Hepatic stellate cell (primary cell): ENCODE results near the gene OTC.

Source experiments
- DNase-seq: peaks from one replicate; pipeline ENCODE4 v3.0.0; 2011; ENCODE audit warnings: low spot score

The OTC gene

GRCh38 chrX:38352362-38352761, at the start of gene OTC:
OTC (plus strand) TSS chrX:38352604; CDS start chrX:38352697, 93 bp downstream.
- no peak for DNase-seq

GRCh38 chrX:38304010-38304409, 48.4 kb upstream of the OTC start:
- no peak for DNase-seq

- DNase-seq: no peak
These were observed 46.4 kb upstream of the OTC start for GRCh38 chrX:38305971-38306370.

- DNase-seq: no peak
These were observed 40.7 kb upstream of the OTC start for GRCh38 chrX:38311743-38312142.

- DNase-seq: no peak
These were observed 40.0 kb upstream of the OTC start for GRCh38 chrX:38312436-38312835.

- no peak for DNase-seq
These were observed 39.2 kb upstream of the OTC start for GRCh38 chrX:38313190-38313589.

- no peak for DNase-seq
These were observed 37.2 kb upstream of the OTC start for GRCh38 chrX:38315186-38315585.

- no peak for DNase-seq
These were observed 34.2 kb upstream of the OTC start for GRCh38 chrX:38318196-38318595.

GRCh38 chrX:38318606-38319005, 33.8 kb upstream of the OTC start:
- no peak for DNase-seq

GRCh38 chrX:38320819-38321218, 31.6 kb upstream of the OTC start:
- DNase-seq: no peak

GRCh38 chrX:38326086-38326485, 26.3 kb upstream of the OTC start:
- DNase-seq: no peak

GRCh38 chrX:38327007-38327774, 25.2 kb upstream of the OTC start, which contains the start of gene RPGR:
RPGR (minus strand) TSS chrX:38327509; CDS start chrX:38327367, 142 bp downstream.
- peak; percentile 77 for DNase-seq

- no peak for DNase-seq
These were observed 24.7 kb upstream of the OTC start for GRCh38 chrX:38327775-38328081.

- no peak for DNase-seq
These were observed 19.9 kb upstream of the OTC start for GRCh38 chrX:38332505-38332904.

GRCh38 chrX:38335382-38335781, 17.0 kb upstream of the OTC start:
- no peak for DNase-seq

GRCh38 chrX:38336538-38337240, 15.7 kb upstream of the OTC start:
- no peak for DNase-seq

GRCh38 chrX:38341442-38341841, 11.0 kb upstream of the OTC start:
- no peak for DNase-seq

GRCh38 chrX:38342853-38343778, 9.3 kb upstream of the OTC start:
- DNase-seq: no peak

GRCh38 chrX:38346150-38346549, 6.3 kb upstream of the OTC start:
- no peak for DNase-seq

GRCh38 chrX:38347136-38347535, 5.3 kb upstream of the OTC start:
- DNase-seq: no peak

- DNase-seq: no peak
These were observed 1.1 kb upstream of the OTC start for GRCh38 chrX:38351346-38351745.

GRCh38 chrX:38356401-38356800, 4.0 kb downstream of the OTC start:
- no peak for DNase-seq
